SW480 (cell line): Measurements from ENCODE around the gene EPN3.

Experiments used
- DNase-seq: peaks from one replicate; pipeline ENCODE4 v3.0.0-alpha.2; 2016; ENCODE audit warnings: low spot score

The EPN3 gene

DNA sequence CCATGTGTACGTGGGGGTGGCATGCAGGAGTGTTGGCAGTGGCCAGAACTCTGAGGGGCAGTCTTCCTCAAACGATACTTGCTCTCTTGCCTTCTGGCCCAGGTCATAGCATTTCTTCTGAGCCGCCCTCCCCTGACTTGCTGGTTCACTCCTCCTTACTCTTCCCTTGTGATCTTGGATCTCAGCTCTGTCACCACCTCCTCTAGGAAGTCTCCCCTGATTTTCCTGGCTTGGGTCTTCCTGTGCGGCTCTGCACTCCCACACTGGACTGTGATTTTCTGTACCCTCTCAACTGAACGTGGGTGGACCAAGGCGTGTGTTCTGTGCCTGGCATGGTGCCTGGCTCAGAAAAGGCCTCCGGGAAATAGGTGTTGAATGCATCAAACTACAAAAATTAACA is 2.9 kb downstream of the EPN3 start:
- DNase-seq = no peak

DNA sequence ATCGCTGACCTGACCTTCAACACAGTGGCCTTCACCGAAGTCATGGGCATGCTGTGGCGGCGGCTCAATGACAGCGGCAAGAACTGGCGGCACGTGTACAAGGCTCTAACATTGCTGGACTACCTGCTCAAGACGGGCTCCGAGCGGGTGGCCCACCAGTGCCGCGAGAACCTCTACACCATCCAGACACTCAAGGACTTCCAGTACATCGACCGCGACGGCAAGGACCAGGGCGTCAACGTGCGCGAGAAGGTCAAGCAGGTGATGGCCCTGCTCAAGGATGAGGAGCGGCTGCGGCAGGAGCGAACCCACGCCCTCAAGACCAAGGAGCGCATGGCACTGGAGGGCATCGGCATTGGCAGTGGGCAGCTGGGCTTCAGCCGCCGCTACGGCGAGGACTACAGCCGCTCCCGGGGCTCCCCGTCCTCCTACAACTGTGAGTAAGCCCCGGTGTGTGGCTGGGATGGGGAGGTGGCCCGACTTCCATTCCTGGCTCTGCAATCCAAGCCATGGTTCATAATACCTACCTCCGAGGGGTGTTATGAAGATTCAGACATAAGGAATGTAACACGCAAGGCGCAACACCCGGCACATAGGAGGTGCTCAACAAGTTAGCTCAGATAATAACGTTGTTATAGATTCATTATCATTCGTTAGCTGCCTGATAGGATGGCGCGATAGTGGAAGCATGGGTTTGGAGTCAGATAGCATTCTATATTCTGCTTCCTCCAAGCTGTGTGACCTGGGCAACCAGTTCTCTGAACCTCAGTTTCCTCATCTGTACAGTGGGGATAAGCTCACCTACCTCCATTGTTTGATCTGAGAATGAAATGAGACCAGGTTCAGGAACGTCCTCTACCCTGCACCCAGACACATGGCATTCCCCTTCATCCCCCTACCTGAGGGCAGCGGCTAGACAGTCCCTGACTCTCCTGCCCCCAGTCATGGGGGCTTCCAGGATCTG is 4.4 kb downstream of the EPN3 start:
- no peak for DNase-seq

DNA sequence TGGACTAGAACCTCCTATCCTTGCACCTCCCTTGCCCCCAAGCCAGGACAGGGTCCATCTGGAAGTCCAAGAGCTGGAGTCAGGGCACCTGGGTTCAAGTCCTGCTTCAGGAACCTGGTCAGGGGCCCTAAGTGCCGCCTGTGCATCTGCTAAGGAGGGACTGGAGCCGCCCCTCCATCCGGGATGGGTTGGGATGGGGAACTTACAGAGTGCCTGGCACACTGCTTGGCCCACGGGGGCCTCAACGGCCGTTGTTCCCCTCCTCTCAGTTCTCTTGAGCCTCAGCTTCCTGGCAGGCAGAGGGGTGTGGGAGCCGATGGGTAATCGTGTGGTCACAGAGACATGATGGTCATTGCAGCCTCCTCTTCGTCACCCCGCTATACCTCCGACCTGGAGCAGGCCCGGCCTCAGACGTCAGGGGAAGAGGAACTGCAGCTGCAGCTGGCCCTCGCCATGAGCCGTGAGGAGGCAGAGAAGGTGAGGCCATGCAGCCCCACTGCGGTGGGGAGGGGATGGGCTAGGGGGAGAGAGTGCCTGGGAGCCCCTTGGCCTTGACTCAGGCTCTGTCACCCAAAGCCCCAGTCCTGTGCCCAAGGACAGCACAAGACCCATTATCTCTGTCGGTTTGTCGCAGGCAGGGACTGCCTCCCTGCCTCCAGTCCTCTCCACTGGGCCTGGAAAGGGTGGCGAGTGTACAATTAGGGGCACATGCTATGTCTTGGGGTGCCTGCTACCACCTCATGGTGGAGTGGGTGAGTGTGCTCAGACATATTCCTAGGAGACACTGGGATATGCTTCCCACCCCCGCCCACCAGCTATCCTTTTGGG is 5.4 kb downstream of the EPN3 start:
- DNase-seq = no peak

DNA sequence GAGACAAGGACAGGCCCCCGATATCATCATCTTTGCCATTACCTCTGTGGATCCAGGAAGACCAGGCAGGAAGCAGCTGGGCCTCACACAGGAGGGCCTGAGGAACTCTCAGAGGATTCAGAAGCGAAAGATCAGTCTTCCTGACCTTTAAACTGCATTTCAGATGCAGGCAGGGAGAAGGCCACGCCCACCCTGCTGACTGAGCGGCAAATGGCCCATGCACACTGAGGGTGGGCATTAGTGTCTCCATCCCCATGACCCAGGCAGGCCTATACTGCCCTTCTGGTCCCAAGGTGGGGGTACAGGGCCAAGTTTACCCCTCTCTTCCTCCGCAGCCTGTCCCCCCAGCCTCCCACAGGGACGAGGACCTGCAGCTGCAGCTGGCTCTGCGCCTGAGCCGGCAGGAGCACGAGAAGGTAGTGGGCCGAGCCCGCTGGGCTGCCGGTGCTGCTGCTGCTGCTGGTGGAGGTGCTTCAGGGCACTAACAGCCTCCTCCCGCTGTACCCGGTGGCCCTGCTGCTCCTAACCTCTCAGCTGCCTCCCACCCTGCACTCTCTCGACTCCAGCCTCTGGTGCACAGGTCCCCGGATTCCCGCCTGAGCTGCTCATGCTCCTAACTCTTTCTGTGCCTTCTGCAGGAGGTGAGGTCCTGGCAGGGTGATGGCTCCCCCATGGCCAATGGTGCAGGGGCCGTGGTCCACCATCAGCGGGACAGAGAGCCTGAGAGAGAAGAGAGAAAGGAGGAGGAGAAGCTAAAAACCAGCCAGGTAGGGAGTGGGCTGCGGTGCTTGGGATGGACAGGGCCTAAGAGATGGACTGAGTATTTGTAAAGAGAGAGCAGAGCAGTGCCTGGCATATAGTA is 6.2 kb downstream of the EPN3 start:
- DNase-seq = no peak

DNA sequence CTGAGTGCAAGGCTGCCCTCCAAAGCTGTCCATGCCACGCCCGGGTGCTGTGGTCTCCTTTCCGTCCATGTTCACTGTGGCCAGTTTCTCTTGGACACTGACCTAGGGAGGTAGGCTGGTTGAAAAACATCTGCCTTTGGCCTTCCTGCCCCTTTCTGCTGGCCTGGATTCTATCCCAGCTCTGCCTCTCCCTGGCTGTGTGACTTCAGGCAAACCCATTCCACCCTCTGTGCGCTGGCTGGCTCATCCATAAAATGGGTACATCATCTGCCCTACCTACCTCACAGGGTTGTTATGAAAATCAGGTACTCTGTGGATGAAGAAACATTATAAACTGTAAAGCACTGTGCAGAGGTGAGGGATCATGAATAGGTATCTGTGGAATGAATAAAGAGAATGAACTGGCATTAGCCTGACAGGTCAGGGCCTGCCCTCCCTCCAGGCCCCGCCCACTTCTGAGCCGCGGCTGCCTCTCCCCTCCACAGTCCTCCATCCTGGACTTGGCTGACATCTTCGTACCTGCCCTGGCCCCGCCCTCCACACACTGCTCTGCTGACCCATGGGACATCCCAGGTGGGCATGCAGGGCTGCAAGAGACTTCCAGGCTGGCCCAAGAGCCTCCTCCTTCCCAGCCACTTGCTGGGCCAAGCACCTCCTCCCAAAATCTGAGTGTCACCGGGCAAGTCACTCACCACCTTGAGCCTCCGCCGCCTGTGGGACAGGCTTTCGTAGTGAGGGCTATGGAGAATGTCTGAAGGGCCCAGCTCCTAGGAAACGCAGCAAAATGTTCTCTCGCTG is 7.4 kb downstream of the EPN3 start:
- DNase-seq = peak; percentile 72

DNA sequence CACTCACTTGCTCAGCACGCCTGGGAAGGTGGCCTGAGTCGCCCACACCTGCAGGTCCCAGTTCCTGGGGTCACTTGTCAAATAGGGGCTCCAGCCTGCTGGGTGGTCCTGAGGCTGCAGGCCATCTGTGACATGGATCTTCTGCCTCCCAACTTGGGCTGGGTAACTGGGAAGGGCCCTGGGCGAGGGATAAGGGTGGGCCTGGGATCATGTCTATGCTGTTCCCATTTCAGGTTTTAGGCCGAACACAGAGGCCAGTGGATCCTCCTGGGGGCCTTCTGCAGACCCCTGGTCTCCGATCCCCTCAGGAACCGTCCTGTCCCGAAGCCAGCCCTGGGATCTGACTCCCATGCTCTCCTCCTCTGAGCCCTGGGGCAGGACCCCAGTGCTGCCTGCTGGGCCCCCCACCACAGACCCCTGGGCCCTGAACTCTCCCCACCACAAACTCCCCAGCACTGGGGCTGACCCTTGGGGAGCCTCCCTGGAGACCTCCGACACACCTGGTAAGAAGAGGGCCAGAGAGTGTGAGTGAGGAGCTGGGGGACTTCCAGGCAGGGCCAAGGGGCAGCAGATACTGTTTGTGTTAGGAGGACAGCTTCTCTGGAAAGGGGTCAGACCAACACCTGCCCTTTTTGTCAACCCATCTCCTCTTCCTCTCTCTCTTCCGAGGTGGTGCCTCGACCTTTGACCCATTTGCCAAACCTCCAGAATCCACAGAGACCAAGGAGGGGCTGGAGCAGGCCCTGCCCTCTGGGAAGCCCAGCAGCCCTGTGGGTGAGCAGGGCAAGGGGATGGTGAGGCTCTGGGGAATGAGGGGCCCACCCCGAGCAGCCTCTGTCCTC is 8.2 kb downstream of the EPN3 start:
- DNase-seq = no peak

DNA sequence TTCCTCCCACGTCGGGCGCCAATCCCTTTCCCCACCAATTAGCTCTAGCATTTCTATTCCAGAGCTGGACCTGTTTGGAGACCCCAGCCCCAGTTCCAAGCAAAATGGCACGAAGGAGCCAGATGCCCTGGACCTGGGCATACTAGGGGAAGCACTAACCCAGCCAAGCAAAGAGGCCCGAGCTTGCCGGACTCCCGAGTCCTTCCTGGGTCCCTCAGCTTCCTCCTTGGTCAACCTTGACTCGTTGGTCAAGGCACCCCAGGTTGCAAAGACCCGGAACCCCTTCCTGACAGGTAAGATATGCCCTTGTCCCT is 8.8 kb downstream of the EPN3 start:
- no peak for DNase-seq

DNA sequence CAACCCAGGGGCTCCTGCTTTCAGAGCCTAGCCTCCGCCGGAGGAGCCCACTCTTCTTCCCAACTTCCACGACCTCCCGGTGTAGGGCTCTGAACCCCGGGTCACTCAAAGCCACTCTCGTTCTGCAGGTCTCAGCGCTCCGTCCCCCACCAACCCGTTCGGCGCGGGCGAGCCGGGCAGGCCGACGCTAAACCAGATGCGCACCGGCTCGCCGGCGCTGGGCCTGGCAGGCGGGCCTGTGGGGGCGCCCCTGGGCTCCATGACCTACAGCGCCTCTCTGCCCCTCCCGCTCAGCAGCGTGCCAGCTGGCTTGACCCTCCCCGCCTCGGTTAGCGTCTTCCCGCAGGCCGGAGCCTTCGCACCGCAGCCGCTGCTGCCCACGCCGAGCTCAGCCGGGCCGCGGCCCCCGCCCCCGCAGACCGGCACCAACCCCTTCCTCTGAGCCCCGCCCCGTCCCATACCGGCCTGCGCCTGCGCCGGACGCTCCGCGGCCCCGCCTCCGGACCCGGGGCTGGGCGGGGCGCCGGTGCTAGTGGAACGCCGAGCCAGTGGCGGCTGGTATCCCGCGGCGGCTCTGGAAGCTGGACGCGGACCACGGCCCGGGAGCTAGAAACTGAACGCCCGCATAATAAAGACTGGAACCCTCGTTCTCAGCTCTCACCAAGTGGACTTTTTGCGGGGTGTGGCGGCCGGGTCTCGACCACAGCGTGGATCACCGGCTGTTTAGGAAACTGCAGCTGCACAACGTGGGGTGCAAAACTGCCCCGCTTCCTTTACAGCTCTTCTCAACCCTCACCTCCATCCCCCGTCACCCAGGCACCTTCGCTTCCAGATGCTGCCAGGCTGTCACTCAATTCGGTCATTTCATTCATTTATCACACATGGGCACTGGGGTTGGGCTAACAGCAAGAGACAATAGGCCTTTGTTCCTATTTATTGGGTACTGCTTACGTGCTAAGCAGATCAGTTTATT is 9.5 kb downstream of the EPN3 start:
- DNase-seq = peak; percentile 88

DNA sequence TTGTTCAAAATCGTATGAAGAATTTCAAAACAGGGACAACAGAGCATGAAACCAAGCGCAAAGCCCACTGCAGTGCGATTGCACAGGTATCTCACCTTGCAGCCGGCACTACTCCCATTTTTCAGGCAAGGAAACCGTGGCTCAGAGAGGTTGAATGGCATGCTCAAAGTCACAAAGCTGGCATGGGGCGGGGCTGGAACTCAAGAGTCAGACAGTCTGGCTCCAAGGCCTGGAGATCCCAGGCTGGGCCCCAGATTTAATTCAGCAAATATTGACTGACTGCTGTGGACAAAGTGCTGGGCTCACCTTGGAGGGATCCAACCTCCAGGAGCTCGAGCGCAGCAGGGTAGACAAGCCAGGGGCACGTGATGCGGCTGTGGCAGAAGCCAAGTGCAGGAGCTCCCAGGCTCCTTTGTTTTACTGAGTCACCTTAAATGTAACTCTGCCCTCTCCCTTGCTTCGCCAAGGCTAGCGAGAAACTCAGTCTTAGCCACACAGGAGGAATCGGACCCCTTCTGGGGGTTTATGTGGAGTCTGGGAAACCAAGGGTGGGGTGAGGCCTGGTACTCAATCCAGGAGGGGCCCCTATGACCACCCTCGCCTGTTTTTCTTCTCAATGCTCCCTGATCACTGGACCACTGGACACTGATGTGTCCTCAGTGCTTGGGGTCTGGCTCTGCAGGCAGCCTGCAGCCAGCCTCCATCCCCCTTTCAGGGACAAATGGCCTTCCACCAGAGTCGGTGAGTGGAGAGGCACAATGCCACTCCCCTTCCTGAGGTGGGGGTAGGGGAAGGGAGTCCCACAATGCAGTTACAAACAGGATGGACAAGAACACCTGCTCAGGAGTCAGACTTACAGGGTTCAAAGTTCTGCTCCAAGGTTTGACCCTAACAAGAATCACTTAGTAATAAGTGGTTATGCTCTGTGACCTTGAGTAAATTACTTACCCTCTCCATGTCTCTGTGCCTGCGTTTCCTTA is 10.6 kb downstream of the EPN3 start:
- no peak for DNase-seq

DNA sequence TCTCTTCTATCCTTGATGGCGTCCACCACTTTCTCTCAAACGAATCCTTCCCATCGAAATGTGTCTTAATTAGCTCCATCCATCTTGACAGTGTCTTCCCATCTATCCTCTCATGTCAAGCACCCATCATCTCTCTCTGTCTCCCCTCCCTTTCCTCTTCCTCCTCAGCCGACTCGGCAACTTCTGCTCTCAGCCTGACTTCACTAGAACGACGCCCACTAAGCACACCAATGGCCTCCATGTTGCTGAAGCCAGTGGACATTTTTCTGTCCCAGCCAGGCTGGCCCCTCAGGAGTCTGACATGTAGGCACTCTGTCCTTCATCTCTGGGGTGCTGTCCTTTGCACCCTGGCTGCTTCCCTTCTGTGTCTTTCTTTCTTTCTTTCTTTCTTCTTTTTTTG is 12.0 kb downstream of the EPN3 start:
- DNase-seq = no peak

DNA sequence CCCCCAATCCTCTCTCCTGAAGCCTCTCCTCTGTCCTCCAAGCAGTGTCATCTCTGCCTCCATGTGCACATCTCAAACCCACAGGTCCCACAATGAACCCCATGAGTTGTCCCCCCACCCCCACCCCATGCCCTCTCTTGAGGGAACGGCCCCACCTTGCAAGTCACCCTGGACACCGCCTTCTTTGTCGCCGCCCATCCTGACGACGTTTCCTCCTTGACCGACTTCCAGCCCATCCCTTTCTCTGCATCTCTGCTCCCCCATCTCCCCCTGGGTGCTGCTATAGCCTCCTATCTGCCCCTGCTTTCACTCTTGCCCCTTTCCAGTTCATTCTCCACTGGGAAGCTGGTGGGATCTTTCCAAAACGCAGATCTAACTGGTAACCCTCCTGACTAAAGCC is 12.8 kb downstream of the EPN3 start:
- DNase-seq = no peak

DNA sequence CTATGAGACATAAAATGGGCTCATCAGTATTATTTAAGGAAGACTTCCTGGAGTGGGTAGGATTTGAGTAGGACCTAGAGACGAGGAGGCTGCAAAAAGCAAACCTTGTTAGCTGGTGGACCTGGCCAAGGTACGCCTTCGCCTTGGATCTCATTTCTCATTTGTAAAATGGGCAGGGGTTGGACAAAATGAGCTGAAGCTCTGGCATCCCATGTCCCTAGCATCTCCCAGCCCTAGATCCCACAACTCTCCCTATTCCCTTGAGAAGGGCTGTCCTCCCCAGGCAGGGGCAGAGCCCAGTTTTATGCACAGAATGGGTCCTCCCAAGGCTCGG is 14.1 kb downstream of the EPN3 start:
- DNase-seq = no peak

DNA sequence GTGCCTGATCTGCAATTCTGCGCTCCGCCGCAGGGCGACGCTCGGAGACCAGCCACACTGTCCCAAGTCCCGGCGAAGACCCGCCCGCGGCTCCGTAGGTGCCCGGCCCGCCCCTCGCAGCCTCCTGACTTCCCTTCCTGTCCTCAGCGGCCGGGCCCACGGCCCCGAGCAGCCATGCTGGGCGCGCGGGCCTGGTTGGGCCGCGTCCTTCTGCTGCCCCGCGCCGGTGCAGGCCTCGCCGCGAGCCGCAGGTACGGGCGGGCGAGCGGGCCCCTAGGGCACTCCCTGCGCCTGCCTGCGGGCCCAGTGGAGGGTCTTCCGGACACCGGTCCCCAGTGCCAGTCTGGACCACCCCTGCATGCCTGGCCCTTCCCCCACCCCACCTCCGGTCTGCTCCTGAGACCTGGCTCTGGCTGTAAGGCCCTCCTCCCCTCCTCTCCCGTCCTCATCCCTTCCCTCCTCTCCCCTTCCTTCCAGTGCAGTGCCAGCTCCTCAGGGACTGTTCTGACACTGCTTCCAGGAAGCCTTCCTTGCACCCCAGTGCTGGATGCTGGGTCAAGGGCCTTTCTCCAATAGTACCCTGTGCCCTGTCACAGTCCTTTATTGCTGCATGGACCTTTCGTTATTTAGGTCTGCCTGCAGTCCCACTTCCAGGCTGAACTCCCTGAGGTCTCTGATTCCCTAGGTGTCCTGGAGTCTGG is 14.7 kb downstream of the EPN3 start, which contains the start of gene SPATA20:
TSS of gene SPATA20 (plus strand) at position 140 of the 701 bp plus-strand sequence. CDS start at position 175, 35 bp downstream.
- DNase-seq = peak; percentile 88

DNA sequence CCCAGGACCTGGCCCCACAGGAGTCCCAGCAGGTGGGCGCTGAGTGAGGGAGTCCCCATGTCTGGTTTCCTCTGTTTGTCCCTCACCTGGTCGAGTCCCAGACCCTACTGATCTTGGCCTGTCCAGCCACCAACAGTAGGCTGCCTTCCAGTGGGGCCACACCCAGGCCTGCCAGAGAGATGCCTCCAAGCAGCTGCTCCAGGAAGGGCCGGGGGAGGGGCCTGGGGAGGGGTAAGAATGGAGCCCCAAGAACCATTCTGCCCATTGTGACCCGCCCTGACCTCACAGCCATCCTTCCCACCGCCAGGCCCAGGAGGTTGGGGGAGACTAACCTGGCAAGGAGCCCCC is 15.2 kb downstream of the EPN3 start:
- DNase-seq = no peak

DNA sequence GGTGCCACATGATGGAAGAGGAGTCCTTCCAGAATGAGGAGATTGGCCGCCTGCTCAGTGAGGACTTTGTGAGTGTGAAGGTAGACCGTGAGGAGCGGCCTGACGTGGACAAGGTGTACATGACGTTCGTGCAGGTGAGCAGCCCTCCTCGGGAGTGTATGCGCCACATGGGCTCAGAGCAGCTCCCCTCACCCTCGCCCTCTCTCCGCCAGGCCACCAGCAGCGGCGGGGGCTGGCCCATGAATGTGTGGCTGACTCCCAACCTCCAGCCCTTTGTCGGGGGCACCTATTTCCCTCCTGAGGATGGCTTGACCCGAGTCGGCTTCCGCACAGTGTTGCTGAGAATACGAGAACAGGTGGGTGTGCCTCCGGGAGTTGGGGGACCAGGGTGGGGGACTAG is 16.3 kb downstream of the EPN3 start:
- no peak for DNase-seq

DNA sequence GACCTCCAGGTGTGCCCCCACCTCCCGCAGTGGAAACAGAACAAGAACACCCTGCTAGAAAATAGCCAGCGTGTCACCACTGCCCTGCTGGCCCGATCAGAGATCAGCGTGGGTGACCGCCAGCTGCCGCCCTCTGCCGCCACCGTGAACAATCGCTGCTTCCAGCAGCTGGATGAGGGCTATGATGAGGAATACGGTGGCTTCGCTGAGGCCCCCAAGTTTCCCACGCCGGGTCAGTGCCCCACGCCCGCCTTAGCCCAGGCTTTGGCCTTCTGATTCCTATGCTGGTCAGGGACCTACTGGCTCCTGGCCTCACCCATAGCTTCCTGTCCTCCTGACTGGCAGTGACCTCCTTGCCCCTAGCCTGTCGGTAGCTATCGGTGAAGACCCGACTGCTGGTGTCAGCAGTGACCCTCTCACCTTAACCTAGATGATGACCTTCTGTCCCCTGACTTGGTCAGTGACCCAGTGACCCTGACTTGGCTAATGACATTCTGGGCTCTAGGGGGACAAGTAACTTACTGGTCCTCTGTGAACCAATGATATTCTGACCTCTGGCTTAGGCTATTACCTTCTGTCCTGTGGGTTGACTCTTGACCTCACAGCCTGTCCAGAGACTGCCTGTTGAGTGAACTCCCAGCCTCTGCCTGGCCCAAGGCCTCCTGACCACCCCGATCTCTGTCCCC is 16.9 kb downstream of the EPN3 start:
- DNase-seq = no peak

DNA sequence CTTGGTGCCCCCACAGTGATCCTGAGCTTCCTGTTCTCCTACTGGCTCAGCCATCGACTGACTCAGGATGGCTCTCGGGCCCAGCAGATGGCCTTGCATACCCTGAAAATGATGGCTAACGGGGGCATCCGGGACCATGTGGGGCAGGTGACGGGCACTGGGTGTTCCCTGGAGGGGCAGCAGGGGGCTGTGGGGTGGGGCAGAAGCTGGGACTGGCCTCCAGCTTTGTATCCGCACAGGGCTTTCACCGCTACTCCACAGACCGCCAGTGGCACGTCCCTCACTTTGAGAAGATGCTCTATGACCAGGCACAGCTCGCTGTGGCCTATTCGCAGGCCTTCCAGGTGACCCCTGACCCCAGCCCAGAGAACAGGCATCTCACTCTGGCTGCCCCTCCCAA is 17.4 kb downstream of the EPN3 start:
- no peak for DNase-seq
